PC-3 (cell line): ENCODE measurements around the gene EPHB3. TPM values are rescaled to one million over a fixed set of nuclear protein-coding genes. Genes with fewer than 3 reads are reported as not detected.

ENCODE experiments used
- ATAC-seq: fragments of 200-7000 bp; cut with Tn5 transposase; 2 replicates; pipeline ENCODE4 v1.9.1; 2020; ENCODE audit warnings: mild to moderate bottlenecking, moderate library complexity
- BruUV-seq: library from RNA; stranded (reverse); fragments of 400-500 nt; replicated peaks from 2 replicates; lab custom pipeline; 2021; lab: Mats Ljungman, UMichigan
- CTCF ChIA-PET: fragments of 300-600 bp; sonication (Branson Sonifier 250); formaldehyde crosslinking; loops from one replicate; lab custom pipeline; 2022; ENCODE audit warnings: antibody characterized with exemption; lab: Charles Lee
- POLR2A ChIA-PET: fragments of 300-600 bp; sonication (Branson Sonifier 250); formaldehyde crosslinking; loops from one replicate; lab custom pipeline; 2022; ENCODE audit warnings: antibody characterized with exemption; ENCODE audit not compliant: unreplicated experiment; lab: Charles Lee
- DNase-seq: peaks from one replicate; pipeline ENCODE4 v3.0.0-alpha.2; 2015
- H2AFZ ChIP-seq: fragments of 300-600 bp; sonication (generic); 2 replicates; pipeline ENCODE4 v1.6.0; 2016; ENCODE audit warnings: antibody characterized with exemption, low read length
- H3F3A ChIP-seq: fragments of 300-600 bp; sonication (generic); one replicate; pipeline ENCODE4 v1.6.0; 2017; ENCODE audit warnings: antibody characterized with exemption, low read length, control low read depth, mild to moderate bottlenecking; ENCODE audit not compliant: unreplicated experiment
- H3K27ac ChIP-seq: fragments of 300-600 bp; sonication (generic); 2 replicates; pipeline ENCODE4 v1.5.1; 2016; ENCODE audit warnings: mild to moderate bottlenecking, low read length
- H3K27me3 ChIP-seq: fragments of 300-600 bp; sonication (generic); 2 replicates; pipeline ENCODE4 v1.6.1; 2016; ENCODE audit warnings: low read length, mixed read lengths
- H3K36me3 ChIP-seq: fragments of 300-600 bp; sonication (generic); 2 replicates; pipeline ENCODE4 v1.6.1; 2016; ENCODE audit warnings: low read depth, mixed run types, low read length, mixed read lengths
- H3K4me1 ChIP-seq: fragments of 300-600 bp; sonication (generic); 2 replicates; pipeline ENCODE4 v1.5.1; 2016; ENCODE audit warnings: low read length; ENCODE audit not compliant: insufficient read depth
- H3K4me2 ChIP-seq: fragments of 300-600 bp; sonication (generic); 2 replicates; pipeline ENCODE4 v1.6.0; 2016; ENCODE audit warnings: low read length
- H3K4me3 ChIP-seq: fragments of 300-600 bp; sonication (generic); 2 replicates; pipeline ENCODE4 v1.5.1; 2016; ENCODE audit warnings: mild to moderate bottlenecking, low read length, mixed read lengths
- H3K79me2 ChIP-seq: fragments of 300-600 bp; sonication (generic); 2 replicates; pipeline ENCODE4 v1.6.1; 2017; ENCODE audit warnings: low read length, mixed read lengths
- H3K9ac ChIP-seq: fragments of 300-600 bp; sonication (generic); 2 replicates; pipeline ENCODE4 v1.6.0; 2016; ENCODE audit warnings: mild to moderate bottlenecking, low read length
- H3K9me2 ChIP-seq: fragments of 300-600 bp; sonication (generic); replicated peaks from 2 replicates; pipeline ENCODE4 v1.6.1; 2016; ENCODE audit warnings: mixed run types, low read length, mixed read lengths
- H3K9me3 ChIP-seq: fragments of 300-600 bp; sonication (generic); 2 replicates; pipeline ENCODE4 v1.6.1; 2016; ENCODE audit warnings: low read length, mixed read lengths
- H4K20me1 ChIP-seq: fragments of 300-600 bp; sonication (generic); 2 replicates; pipeline ENCODE4 v1.6.1; 2016; ENCODE audit warnings: low read length, mixed read lengths
- EZH2 ChIP-seq: fragments of 300-600 bp; sonication (generic); IDR thresholded peaks from one replicate; pipeline ENCODE4 v1.6.1; 2017; ENCODE audit warnings: antibody characterized with exemption, mild to moderate bottlenecking, low read length; ENCODE audit not compliant: unreplicated experiment
- EZH2phosphoT487 ChIP-seq: fragments of 300-600 bp; sonication (generic); IDR thresholded peaks from 2 replicates; pipeline ENCODE4 v1.6.1; 2018; ENCODE audit warnings: mild to moderate bottlenecking, antibody characterized with exemption, low read length, borderline replicate concordance
- intact Hi-C: fragments of 100-400 bp; cut with micrococcal nuclease; formaldehyde crosslinking; loops from 2 replicates; pipeline ENCODE4 v1.9.0; 2023
- total RNA-seq: library from RNA; depleted of rRNA; stranded (reverse); fragments of >200 nt; gene quantifications from 2 replicates; pipeline ENCODE4 v1.2.3, GENCODE V29; 2014
- TF ChIP-seq, protein P1 (sequence below): fragments of 300-600 bp; sonication (generic); conservative IDR thresholded peaks from 2 replicates; pipeline ENCODE4 v1.5.1; 2017; ENCODE audit warnings: antibody characterized with exemption, low read depth, mild to moderate bottlenecking, low read length

Gene EPHB3
- total RNA-seq, 1 experiment from 2014 or later, result 18.2 TPM

GRCh38 chr3:184549796-184550577 is 11.6 kb upstream of the EPHB3 start:
- no peaks in the 10 kb centered on the region for H3K27me3 ChIP-seq
- no peaks in the 10 kb centered on the region for H3K36me3 ChIP-seq
- DNase-seq (no peak), ATAC-seq (no peak)
- H3K9me3 ChIP-seq, result no peaks in the 10 kb centered on the region
- CTCF ChIA-PET, result interaction anchor here (0.7 kb wide), 1 partner anchor 141 kb away, joined by 3 read pairs; no protein-coding TSS in a partner anchor
- H3K9ac ChIP-seq, result no peak overlapping the region
- BruUV-seq, result no TSS peak
- no peaks in the 10 kb centered on the region for H3K4me1 ChIP-seq
- no peak overlapping the region for H2AFZ ChIP-seq
- no peak overlapping the region for H3K4me2 ChIP-seq
- no peaks in the 10 kb centered on the region for H3F3A ChIP-seq
- TF ChIP-seq EZH2 (no peak), EZH2phosphoT487 (no peak)
- TF ChIP-seq, protein P1, sequence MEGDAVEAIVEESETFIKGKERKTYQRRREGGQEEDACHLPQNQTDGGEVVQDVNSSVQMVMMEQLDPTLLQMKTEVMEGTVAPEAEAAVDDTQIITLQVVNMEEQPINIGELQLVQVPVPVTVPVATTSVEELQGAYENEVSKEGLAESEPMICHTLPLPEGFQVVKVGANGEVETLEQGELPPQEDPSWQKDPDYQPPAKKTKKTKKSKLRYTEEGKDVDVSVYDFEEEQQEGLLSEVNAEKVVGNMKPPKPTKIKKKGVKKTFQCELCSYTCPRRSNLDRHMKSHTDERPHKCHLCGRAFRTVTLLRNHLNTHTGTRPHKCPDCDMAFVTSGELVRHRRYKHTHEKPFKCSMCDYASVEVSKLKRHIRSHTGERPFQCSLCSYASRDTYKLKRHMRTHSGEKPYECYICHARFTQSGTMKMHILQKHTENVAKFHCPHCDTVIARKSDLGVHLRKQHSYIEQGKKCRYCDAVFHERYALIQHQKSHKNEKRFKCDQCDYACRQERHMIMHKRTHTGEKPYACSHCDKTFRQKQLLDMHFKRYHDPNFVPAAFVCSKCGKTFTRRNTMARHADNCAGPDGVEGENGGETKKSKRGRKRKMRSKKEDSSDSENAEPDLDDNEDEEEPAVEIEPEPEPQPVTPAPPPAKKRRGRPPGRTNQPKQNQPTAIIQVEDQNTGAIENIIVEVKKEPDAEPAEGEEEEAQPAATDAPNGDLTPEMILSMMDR, result no peak
- intact Hi-C loops, result no loop called here
- POLR2A ChIA-PET, result interaction anchor here (0.7 kb wide), 1 partner anchor 169 kb away, joined by 3 read pairs; no protein-coding TSS in a partner anchor
- no peak overlapping the region for H3K4me3 ChIP-seq
- no peaks in the 10 kb centered on the region for H3K9me2 ChIP-seq
- no peaks in the 10 kb centered on the region for H3K79me2 ChIP-seq
- no peaks in the 10 kb centered on the region for H4K20me1 ChIP-seq
- H3K27ac ChIP-seq, result no peak overlapping the region

DNA sequence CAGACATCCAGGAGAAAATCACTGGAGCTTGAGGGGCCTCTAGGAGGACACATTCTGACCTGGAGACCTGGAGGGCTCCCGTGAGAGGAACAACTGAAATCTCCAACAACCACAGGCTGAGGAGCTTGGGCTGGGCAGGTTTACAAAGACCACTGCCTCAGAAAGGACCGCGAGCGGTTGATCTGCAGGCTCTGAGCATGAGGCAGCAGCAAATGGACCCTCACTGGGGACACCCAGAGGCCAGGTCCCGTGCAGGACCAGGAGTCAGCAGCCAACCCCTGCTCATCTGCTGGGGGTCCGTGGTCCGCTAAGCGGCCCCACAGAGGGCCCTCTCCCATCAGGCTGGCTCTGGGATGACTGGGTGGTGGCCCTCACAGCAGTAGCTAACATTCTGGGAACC is 10.5 kb upstream of the EPHB3 start:
- no peak for ATAC-seq
- no peak for DNase-seq
- Histone ChIP-seq H2AFZ (no peak overlapping the region), H3F3A (no peaks in the 10 kb centered on the region), H3K36me3 (no peaks in the 10 kb centered on the region), H3K4me2 (no peak overlapping the region), H3K27me3 (no peaks in the 10 kb centered on the region), H3K79me2 (no peaks in the 10 kb centered on the region), H3K4me1 (no peaks in the 10 kb centered on the region), H3K9ac (no peak overlapping the region), H3K9me2 (no peaks in the 10 kb centered on the region), H4K20me1 (no peaks in the 10 kb centered on the region), H3K9me3 (no peaks in the 10 kb centered on the region), H3K4me3 (no peak overlapping the region), H3K27ac (no peak overlapping the region)
- TF ChIP-seq, protein P1, result no peak
- ChIA-PET POLR2A (interaction anchor here (0.7 kb wide), 1 partner anchor 170 kb away, joined by 3 read pairs; no protein-coding TSS in a partner anchor), CTCF (no interaction called here)
- BruUV-seq, result no TSS peak
- intact Hi-C loops, result no loop called here

GRCh38 chr3:184551614-184552256 is 9.8 kb upstream of the EPHB3 start:
- no peak for ATAC-seq
- no peak for DNase-seq
- H3K4me1 ChIP-seq, result no peaks in the 10 kb centered on the region
- H4K20me1 ChIP-seq, result no peaks in the 10 kb centered on the region
- H3F3A ChIP-seq, result no peaks in the 10 kb centered on the region
- CTCF ChIA-PET, result no interaction called here
- no peaks in the 10 kb centered on the region for H3K36me3 ChIP-seq
- no peaks in the 10 kb centered on the region for H3K27me3 ChIP-seq
- BruUV-seq, result no TSS peak
- no peaks in the 10 kb centered on the region for H3K9me2 ChIP-seq
- no peak overlapping the region for H3K4me3 ChIP-seq
- H3K9ac ChIP-seq, result no peak overlapping the region
- no peak overlapping the region for H3K27ac ChIP-seq
- no peak overlapping the region for H2AFZ ChIP-seq
- H3K79me2 ChIP-seq, result no peaks in the 10 kb centered on the region
- intact Hi-C loops, result no loop called here
- H3K4me2 ChIP-seq, result no peak overlapping the region
- H3K9me3 ChIP-seq, result no peaks in the 10 kb centered on the region
- TF ChIP-seq EZH2phosphoT487, result no peak
- TF ChIP-seq, protein P1, result no peak
- no peak for TF ChIP-seq EZH2
- POLR2A ChIA-PET, result no interaction called here
